Lower leg skin (tissue), 4 donors: ENCODE data around the gene VASH2. TPM values are rescaled to one million over a fixed set of nuclear protein-coding genes. Genes with fewer than 3 reads are reported as not detected.
"Not testable (repeated sequence)": the region's sequence is repeated elsewhere in the genome, so short reads cannot be mapped to it uniquely, and the experiment has no call there.

Source experiments
- DNase-seq, 2 donors: peaks; one replicate each; pipeline ENCODE4 v3.0.0-alpha.2; 2019; ENCODE audit warnings: low spot score in 2 of 2
- H3K4me3 ChIP-seq: fragments of 200-600 bp; sonication (generic); 2 replicates; pipeline ENCODE4 v1.5.1; 2017; ENCODE audit warnings: mild to moderate bottlenecking, low read depth; ENCODE audit not compliant: poor library complexity, severe bottlenecking
- POLR2A ChIP-seq, 2 donors: fragments of 450-650 bp; IDR thresholded peaks; one replicate each; pipeline ENCODE4 v1.6.1; 2016 to 2017; ENCODE audit warnings: antibody characterized with exemption in 2 of 2, mild to moderate bottlenecking in 1 of 2, moderate library complexity in 1 of 2
- WGBS, 2 donors: methylation state at CpG; one replicate each; pipeline ENCODE4 v1.1.5; 2018; 5-methylcytosine and 5-hydroxymethylcytosine counted together
- intact Hi-C: fragments of 100-400 bp; cut with DNase I; formaldehyde crosslinking; loops from one replicate; pipeline ENCODE4 v1.15.0; 2023; ENCODE audit warnings: low total_unique reads
- total RNA-seq, 4 donors: library from RNA; depleted of rRNA; stranded (reverse); fragments of >200 nt; gene quantifications; one replicate each; pipeline ENCODE4 v1.1.0, GENCODE V29; 2016
- TF ChIP-seq, protein P1 (sequence below), 3 donors: fragments of 450-650 bp; IDR thresholded peaks; one replicate each; pipeline ENCODE4 v1.5.1; 2016; ENCODE audit warnings: antibody characterized with exemption in 3 of 3, mild to moderate bottlenecking in 3 of 3, moderate library complexity in 2 of 3

Gene VASH2
- total RNA-seq, result under 1 TPM in 2 of 4 donors, not detected in 2; 0.37 to 0.71 TPM

GRCh38 chr1:212950243-212951125 is at the start of gene VASH2:
TSS of gene VASH2 (plus strand) at chr1:212950541. CDS start at chr1:212951543, 1,002 bp downstream.
- TF ChIP-seq, protein P1, sequence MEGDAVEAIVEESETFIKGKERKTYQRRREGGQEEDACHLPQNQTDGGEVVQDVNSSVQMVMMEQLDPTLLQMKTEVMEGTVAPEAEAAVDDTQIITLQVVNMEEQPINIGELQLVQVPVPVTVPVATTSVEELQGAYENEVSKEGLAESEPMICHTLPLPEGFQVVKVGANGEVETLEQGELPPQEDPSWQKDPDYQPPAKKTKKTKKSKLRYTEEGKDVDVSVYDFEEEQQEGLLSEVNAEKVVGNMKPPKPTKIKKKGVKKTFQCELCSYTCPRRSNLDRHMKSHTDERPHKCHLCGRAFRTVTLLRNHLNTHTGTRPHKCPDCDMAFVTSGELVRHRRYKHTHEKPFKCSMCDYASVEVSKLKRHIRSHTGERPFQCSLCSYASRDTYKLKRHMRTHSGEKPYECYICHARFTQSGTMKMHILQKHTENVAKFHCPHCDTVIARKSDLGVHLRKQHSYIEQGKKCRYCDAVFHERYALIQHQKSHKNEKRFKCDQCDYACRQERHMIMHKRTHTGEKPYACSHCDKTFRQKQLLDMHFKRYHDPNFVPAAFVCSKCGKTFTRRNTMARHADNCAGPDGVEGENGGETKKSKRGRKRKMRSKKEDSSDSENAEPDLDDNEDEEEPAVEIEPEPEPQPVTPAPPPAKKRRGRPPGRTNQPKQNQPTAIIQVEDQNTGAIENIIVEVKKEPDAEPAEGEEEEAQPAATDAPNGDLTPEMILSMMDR (IDR thresholded peaks at IDR 0.05), result no peak
- TF ChIP-seq POLR2A (IDR thresholded peaks at IDR 0.05), result no peak
- H3K4me3 ChIP-seq, result peak within 1 kb of the TSS; percentile 28
- intact Hi-C loops, result no loop called here
- DNase-seq, result peak; percentile 81 to 96
- 1% methylated on average over 19 to 37 of the region's 61 CpGs for WGBS, 2 donors

GRCh38 chr1:212901290-212901689 is 49.1 kb upstream of the VASH2 start:
- no peak overlapping the region for H3K4me3 ChIP-seq
- DNase-seq, result no peak
- TF ChIP-seq, protein P1 (IDR thresholded peaks at IDR 0.05), result no peak
- no peak for TF ChIP-seq POLR2A (IDR thresholded peaks at IDR 0.05)
- intact Hi-C loops, result no loop called here
- 95 to 97% methylated on average over 2 of the region's 2 CpGs for WGBS, 2 donors

DNA sequence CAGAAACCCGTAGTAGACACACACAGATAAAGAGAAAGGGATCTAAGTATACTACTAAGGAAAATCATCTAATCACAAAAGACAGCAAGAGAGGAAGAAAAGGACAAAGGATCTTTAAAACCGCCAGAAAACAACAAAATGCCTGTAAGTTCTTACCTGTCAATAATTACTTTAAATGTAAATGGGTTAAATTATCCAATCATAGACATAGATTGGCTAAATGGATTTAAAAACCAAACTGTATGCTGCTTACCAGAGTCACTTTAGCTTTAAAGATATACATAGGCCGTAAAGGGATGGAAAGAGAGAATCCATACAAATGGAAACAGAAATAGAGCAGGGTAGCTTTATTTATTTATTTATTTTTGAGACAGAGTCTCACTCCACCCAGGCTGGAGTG is 48.3 kb upstream of the VASH2 start:
- intact Hi-C loops, result no loop called here
- H3K4me3 ChIP-seq, result no peak overlapping the region
- no peak for DNase-seq
- WGBS, 2 donors, result 73 to 99% methylated on average over 3 of the region's 3 CpGs
- TF ChIP-seq, protein P1 (IDR thresholded peaks at IDR 0.05), result no peak
- TF ChIP-seq POLR2A (IDR thresholded peaks at IDR 0.05), result no peak

DNA sequence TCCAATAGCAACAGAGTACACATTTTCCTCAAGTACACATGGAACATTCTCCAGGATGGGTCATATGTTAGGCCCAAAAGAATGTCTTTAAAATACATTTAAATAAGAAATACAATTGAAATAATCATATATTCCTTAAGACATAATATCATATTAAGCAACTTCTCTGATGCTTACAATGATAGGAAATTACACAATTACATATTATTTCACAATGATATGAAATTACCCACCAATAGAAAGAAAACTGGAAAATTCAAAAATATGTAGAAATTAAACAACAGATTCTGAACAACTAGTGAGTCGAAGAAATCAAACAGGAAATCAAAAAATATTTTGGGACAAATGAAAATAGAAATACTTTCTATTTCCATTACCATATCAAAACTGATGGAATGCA is 46.7 kb upstream of the VASH2 start:
- WGBS, 2 donors, result 94 to 97% methylated on average over 1 of the region's 1 CpG
- intact Hi-C loops, result loop anchor here (1.0 kb wide), 1 partner anchor 43 kb away; no protein-coding TSS in a partner anchor
- no peak for DNase-seq

DNA sequence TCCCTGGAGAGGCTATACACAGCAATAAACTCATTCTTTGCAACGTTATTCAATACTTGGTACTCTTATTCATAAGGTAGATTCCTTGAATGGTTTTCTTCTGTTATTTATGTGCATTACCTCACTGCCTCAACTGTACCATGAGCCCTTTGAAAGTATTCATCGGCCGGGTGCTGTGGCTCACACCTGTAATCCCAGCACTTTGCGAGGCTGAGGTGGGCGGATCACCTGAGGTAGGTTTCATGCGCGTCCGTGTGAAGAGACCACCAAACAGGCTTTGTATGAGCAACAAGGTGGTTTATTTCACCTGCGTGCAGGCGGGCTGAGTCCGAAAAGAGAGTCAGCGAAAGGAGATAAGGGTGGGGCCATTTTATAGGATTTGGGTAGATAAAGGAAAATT is 42.3 kb upstream of the VASH2 start:
- DNase-seq, H3K4me3 ChIP-seq, intact Hi-C loops: not testable (repeated sequence)
- WGBS, 2 donors, result 85 to 91% methylated on average over 12 of the region's 12 CpGs

More for the DNA sequence above, 46.7 kb upstream of the VASH2 start:
- TF ChIP-seq, protein P1 (IDR thresholded peaks at IDR 0.05), result no peak
- TF ChIP-seq POLR2A (IDR thresholded peaks at IDR 0.05), result no peak
- no peak overlapping the region for H3K4me3 ChIP-seq

GRCh38 chr1:212908971-212909370 is 41.4 kb upstream of the VASH2 start:
- intact Hi-C loops, result no loop called here
- 89 to 94% methylated on average over 3 of the region's 3 CpGs for WGBS, 2 donors
- TF ChIP-seq, protein P1 (IDR thresholded peaks at IDR 0.05), result no peak
- TF ChIP-seq POLR2A (IDR thresholded peaks at IDR 0.05), result no peak
- no peak for DNase-seq
- H3K4me3 ChIP-seq, result no peak overlapping the region
